ENCODE data around the gene PTPRD. TPM values are rescaled to one million over a fixed set of nuclear protein-coding genes. Genes with fewer than 3 reads are reported as not detected.
"Not testable (repeated sequence)": the region's sequence is repeated elsewhere in the genome, so short reads cannot be mapped to it uniquely, and the experiment has no call there.

The PTPRD gene
- polyA plus RNA-seq, 1 donor: 145 TPM

DNA sequence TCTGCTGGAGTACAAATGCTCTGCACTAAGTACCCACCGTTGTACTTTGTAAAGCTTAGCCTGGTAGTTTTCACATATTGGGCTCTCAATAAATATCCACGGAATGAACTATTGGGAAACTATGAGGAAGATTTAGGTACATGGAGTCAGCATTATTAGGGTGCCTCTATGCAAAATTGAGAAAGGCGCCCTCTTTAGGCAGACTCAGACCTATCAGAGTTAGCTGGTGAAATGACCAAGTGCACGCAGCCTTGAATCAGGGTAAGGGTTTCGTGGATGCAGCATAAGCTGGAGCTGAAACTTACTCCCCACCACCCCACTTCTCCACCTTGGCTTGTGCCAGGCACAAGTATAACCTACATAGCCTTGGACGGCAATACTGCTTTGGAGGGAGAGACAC lies 1634.5 kb downstream of the PTPRD start:
- DNase-seq: no peak

- not testable (repeated sequence) for DNase-seq
Observed at GRCh38 chr9:8968350-8968749, 1644.5 kb downstream of the PTPRD start.

DNA sequence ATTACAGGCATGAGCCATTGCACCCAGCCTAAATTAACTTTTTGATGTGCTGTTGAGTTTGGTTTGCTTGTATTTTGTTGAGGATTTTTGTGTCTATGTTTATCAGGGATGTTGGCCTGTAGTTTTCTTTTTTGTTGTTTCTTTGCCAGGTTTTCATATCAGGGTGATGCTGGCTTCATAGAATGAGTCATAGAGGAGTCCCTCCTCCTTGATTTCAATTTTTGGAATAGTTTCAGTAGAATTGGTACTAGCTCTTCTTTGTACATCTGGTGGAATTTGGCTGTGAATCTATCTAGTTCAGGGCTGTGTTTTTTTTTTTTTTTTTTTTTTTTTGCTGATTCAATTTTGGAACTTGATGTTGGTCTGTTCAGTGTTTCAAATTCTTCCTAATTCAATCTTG lies 1648.9 kb downstream of the PTPRD start:
- no peak for DNase-seq

DNA sequence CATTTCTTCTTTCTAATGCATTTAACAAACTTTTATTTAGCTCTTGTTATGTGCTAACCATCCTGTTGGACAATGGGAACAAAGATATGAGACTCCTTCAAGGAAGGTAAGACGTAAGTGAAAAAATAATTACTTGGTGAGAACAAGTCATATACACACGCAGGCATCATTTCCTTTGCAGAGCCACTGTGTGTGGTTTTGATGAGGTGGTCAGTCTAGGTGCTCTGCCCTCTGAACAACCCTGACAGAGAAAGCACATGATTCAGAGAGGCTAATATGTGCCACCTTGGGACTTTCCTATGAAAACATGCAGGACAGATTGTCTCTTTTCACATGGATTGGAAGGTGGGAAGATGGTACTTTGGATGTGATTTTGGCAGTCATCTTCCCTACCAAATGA lies 1650.7 kb downstream of the PTPRD start:
- DNase-seq: no peak

DNA sequence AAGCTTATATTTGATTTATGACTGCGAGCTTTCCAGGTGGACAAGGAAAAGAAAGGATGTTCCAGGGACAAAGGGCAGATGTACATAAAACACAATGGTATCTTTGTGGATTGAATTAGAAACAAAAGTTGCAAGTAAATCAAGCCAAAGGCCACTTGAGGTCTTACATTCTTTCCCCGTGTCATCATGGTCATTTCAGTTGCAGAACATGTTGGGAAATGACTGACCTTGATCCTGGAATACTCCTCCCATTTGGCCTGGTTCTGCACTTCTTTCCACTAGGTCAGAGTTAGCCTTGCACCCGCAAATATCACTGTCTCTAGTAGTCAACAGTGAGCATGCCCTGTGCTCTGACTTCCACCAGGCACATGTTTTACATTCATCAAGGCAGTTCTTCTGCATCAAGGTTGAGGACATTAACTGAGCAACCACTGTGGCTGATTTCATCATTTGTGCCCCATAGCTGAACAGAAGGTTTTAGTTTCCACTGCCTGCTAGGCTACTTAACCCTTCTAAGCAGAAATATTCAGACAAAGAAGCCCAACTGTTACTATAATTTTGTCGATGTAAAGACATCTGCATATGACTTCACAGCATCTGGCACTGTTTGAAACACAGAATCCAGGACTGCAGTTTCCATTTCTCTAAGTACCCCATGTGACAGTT lies 1651.5 kb downstream of the PTPRD start:
- no peak for DNase-seq

DNA sequence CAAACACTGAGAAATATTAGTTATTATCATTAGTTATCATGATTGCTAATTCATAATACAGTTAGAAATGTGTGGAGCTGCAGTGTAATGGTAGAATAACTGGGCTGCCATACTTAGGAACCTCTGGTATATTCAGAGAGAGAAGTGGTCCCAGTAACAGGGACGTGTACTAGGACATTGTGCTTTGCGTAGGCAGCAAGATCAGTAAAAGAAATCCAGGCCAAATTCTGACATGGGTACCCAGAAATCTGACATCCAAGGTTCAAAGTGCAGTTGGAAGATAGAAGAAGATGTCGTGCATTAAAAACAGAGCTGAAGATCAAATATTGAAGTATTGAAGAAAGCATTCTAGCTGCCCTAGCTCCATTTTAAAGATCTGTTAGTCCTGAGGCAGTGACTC lies 1652.5 kb downstream of the PTPRD start:
- no peak for DNase-seq

- DNase-seq: no peak
Observed at GRCh38 chr9:8958358-8958757, 1654.4 kb downstream of the PTPRD start.

GRCh38 chr9:8955315-8955714 lies 1657.5 kb downstream of the PTPRD start:
- DNase-seq: no peak

DNA sequence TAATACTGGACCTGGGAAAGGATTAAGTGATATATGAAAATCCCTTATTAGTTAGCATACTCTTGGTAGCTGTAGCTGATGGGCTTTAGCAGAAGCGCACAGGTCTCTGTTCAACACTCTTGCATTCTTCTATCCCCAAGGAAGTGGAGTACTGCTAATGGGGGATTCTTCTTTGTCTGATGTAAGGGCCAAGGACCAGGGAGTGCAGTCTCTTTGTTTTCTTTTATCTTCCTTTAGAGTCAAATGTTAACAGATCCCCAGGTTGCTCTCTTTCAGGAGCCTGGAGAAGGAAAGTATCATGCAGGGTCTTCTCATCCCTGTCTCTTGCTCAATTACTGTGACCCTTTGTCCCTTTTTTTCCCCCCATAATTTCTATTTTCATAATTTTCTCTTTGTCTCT lies 1666.3 kb downstream of the PTPRD start:
- DNase-seq: no peak

DNA sequence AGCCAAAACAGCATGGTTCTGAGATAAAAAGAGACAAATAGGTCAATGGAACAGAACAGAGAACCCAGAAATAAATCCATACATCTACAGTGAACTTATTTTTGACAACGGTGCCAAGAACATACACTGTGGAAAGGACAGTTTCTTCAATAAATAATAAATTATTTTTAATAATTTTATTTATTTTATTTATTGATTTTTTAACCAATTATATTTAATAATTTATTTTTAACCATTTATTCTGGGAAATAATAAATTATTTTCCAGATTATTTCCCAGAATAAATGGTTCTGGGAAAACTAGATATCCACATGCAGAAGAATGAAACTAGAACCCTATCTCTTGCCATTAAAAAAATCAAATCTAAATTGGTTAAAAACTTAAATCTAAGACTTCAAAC lies 1669.4 kb downstream of the PTPRD start:
- DNase-seq: no peak

- no peak for DNase-seq
Observed at GRCh38 chr9:8940650-8941049, 1672.2 kb downstream of the PTPRD start.

DNA sequence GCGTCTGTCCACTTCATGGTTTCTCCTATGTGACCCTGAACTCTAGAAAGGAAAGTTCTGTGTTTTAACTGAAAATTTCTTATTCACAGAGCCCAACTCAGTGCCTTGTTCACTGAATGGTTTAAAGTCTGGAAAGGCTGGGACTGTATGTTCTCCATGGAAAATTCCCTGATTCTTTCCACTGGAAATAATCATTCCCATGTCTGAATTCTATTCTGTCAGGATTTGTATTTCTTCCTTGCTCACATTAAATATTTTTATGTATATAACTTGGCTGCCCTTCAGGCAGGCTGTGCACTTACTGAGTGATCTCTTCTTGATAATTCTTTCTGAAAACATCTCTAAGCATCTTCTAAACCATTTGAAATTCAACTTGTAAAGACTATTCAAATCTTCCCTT lies 1686.3 kb downstream of the PTPRD start:
- no peak for DNase-seq

GRCh38 chr9:8924562-8924961 lies 1688.2 kb downstream of the PTPRD start:
- DNase-seq: no peak

DNA sequence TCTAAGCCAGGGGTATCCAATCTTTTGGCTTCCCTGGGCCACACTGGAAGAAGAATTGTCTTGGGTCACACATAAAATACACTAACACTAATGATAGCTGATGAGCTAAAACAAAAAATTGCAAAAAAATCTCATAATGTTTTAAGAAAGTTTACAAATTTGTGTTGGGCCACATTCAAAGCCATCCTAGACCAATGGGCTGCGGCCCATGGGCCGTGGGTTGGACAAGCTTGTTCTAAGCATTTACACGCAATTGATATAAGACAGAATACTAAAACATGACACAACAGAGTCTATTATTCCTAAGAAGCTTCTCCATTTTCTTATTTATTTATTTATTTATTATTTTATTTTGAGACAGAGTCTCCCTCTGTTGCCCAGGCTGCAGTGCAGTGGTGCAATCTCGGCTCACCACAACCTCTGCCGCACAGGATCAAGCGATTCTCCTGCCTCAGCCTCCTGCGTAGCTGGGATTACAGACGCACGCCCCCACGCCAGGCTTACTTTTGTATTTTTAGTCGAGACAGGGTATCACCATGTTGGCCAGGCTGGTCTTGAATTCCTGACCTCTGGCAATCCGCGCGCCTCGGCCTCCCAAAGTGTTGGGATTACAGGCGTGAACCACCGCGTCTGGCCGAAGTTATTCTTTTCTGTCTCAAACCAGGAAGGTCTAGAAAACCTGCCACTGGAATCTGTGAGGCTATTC lies 1692.2 kb downstream of the PTPRD start:
- DNase-seq: not testable (repeated sequence)

GRCh38 chr9:8917956-8918739 lies 1694.7 kb downstream of the PTPRD start:
- DNase-seq: no peak

DNA sequence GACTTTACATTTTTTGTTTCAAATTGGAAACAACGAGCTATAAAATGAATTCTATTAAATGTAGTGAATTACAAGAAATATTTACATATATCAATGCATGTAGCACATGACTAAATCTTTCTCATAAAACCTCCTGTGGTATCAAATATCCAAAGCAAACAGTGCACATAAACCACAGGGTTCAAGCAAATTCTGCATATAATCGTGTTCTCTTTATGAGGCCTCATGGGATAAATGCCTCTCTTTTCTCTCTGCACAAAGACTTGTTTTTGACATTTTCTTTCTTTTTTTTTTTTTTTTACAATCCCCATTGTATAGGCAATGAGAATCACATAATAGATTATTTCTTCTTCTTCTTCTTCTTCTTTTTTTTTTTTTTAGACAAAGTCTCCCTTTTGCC lies 1696.0 kb downstream of the PTPRD start:
- no peak for DNase-seq

DNA sequence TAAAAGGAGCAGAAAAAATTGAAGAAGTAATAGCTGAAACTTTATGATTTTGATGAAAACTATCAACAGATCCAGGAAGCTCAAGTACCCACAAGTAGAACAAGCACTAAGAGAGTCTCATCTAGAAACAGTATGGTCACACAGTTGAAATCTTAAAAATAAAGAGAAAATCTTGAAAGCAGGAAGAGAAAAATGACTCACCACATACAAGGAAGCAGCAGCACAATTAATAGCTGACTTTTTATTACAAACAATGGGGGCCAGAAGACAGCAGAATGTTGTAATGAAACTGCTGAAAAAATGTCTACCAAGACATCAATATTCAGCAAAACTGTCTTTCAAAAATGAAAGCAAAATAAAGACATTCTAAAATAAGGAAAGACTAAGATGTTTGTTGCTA lies 1704.9 kb downstream of the PTPRD start:
- no peak for DNase-seq

DNA sequence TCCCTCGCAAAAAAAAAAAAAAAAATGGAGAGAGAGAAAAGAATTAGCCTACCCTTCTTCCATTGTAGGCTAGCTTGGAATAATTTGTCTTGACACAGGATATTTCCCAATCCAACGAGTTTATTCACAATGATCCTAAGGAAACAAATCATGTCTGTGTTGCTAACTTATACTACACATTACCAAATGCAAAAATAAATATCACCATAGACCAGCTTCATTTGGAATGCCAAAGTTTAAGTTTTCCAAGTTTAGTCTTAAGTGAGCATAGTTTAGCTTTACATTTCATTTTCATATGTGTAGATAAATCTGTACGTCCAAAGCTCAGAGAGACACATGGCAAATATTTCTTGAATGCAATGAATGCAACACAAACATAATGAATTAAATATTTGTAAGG lies 1707.1 kb downstream of the PTPRD start:
- DNase-seq: no peak

GRCh38 chr9:8904771-8905515 lies 1707.9 kb downstream of the PTPRD start:
- DNase-seq: no peak

DNA sequence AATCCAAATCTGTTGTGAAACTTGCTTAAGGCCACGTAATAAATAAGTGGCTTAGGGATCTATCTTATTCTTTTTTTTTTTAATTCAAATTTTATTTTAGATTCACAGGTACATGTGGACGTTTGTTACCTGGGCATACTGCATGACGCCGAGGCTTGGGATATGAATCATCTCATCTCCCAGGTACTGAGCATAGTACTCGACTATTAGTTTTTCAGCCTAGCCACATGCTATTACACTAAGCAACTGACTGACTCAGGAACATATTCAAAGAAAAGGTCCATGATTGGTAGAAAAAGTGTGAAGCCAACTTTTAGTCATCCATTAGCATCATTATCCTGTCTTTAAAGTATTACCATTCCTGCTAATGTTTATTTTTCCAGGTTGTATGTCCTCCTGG lies 1709.7 kb downstream of the PTPRD start:
- no peak for DNase-seq

DNA sequence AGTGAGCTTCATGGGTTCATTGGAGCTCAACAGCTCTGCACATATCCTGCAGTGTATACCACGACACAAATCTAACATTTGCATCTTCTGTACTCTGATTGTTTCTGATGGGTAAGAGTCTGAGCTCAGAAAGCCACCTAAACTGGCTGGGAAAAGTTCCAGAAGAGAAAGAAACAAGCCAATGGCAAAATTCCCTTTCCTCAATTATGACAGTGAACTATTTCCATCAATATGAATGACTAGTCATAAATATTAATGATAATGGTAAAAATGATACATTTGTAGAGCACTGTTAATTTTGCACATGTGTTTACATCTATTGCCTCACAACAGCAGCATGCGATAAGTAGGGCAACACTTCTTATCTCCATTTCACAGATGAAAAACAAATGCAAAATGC lies 1711.7 kb downstream of the PTPRD start:
- no peak for DNase-seq

DNA sequence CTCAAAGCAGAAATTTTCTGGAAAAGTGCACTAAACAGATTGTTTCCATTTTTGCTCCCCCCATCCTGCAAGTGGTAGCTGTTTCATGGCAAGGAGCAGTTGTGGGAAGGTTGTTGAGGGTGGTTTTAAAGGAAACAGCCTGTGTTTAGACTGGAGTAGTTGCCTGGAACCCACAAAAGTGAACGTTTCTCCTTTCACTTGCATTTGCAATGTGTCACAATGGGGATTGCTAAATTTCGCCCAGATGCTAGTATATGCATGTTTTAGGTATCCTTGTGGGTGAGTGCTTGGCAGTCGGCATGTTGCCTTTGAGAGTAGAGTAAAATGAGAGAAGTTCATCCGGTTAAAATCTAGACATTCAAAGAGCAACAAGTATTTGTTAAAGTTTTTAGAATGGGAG lies 1713.3 kb downstream of the PTPRD start:
- no peak for DNase-seq

DNA sequence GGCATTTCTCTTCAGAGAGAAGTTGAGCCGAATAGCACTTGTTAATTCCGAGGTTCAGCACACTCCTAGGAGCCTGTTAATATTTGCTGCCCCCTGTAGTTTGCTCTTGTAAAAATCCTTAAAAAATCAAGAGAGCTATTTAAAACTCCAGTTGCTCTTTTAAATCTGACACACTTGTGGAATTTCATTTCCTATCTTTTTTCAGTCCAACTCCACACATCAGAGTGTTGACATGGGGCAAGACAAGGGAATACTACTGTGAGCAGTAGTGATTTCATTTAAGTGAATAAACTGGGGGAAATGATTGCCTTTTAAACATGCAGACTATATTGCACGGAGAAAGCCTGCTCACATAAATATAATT lies 1717.0 kb downstream of the PTPRD start:
- peak; percentile 67 for DNase-seq

Measured in left kidney (tissue), 2 donors.